ENCODE results near the gene PIF1. TPM values are rescaled to one million over a fixed set of nuclear protein-coding genes. Genes with fewer than 3 reads are reported as not detected.
A peak's percentile ranks its signal among the peaks of the same experiment; 100 is the strongest.

Gene PIF1
- 8.0 TPM for total RNA-seq
- polyA plus RNA-seq: 8.4 TPM
- long read RNA-seq, donor 1, partial matches to known transcripts: 0 of 1 reads
- long read RNA-seq, donor 1, other reads (novel, unspliced or antisense): 0 of 1 reads
- long read RNA-seq, donor 2: 0 reads
- long read RNA-seq, donor 3, partial matches to known transcripts: 0 of 3 reads
- long read RNA-seq, donor 3, other reads (novel, unspliced or antisense): 0 of 3 reads
- long read RNA-seq, donor 4: 0 reads
- long read RNA-seq, donor 5, partial matches to known transcripts: 0 of 1 reads
- long read RNA-seq, donor 5, other reads (novel, unspliced or antisense): 0 of 1 reads
- long read RNA-seq, donor 6, partial matches to known transcripts: 0 of 1 reads
- long read RNA-seq, donor 6, other reads (novel, unspliced or antisense): 0 of 1 reads
- long read RNA-seq, donor 7: 0 reads
- long read RNA-seq, donor 8: 0 reads
- long read RNA-seq, donor 9, partial matches to known transcripts: 0 of 3 reads
- long read RNA-seq, donor 9, other reads (novel, unspliced or antisense): 0 of 3 reads
- long read RNA-seq, donor 10, partial matches to known transcripts: 0 of 1 reads
- long read RNA-seq, donor 10, other reads (novel, unspliced or antisense): 0 of 1 reads

GRCh38 chr15:64825431-64826294 is at the start of gene PIF1:
Gene PIF1, minus strand, starts transcription at chr15:64825647. Its CDS starts 1,312 bp downstream, at chr15:64824335.
- peak; percentile 83 to 98 (median 95) for DNase-seq (ENCODE audit: low read depth in 6 of 9, low spot score in 9 of 9)
- Histone ChIP-seq H3K27ac (ENCODE audit: low read depth in 1 of 2, low read length in 1 of 2) (peak within 1 kb of the TSS; percentile 46 to 71), H3K36me3 (ENCODE audit: control insufficient read depth in 2 of 2, insufficient read depth in 2 of 2, low read length in 1 of 2) (peaks cover 17 to 19% of the 10 kb centered on the region in 2 donors), H3K4me1 (ENCODE audit: control insufficient read depth in 2 of 2, insufficient read depth in 2 of 2, low read length in 2 of 2) (peaks cover 12 to 32% of the 10 kb centered on the region in 2 donors), H3K27me3 (ENCODE audit: control insufficient read depth in 2 of 2, insufficient read depth in 1 of 2, low read length in 1 of 2) (peaks cover 0 to 16% of the 10 kb centered on the region in 2 donors), H3K4me3 (ENCODE audit: low read length in 2 of 2) (peak within 1 kb of the TSS; percentile 55 to 57), H3K9me3 (ENCODE audit: control insufficient read depth in 2 of 2, insufficient read depth in 1 of 2, low read length in 1 of 2) (no peaks in the 10 kb centered on the region)
- WGBS: 11% methylated on average over 35 of the region's 35 CpGs

- H3K9me3 ChIP-seq (ENCODE audit: control insufficient read depth in 2 of 2, insufficient read depth in 1 of 2, low read length in 1 of 2): peaks cover 0 to 13% of the 10 kb centered on the region in 2 donors
- 51% methylated on average over 9 of the region's 9 CpGs for WGBS
- no peak for DNase-seq (ENCODE audit: low read depth in 6 of 9, low spot score in 9 of 9)
- H3K4me3 ChIP-seq (ENCODE audit: low read length in 2 of 2): no peak overlapping the region
- no peaks in the 10 kb centered on the region for H3K27me3 ChIP-seq (ENCODE audit: control insufficient read depth in 2 of 2, insufficient read depth in 1 of 2, low read length in 1 of 2)
- H3K36me3 ChIP-seq (ENCODE audit: control insufficient read depth in 2 of 2, insufficient read depth in 2 of 2, low read length in 1 of 2): peaks cover 20 to 21% of the 10 kb centered on the region in 2 donors
- no peak overlapping the region for H3K27ac ChIP-seq (ENCODE audit: low read depth in 1 of 2, low read length in 1 of 2)
- peaks cover 0 to 25% of the 10 kb centered on the region in 2 donors for H3K4me1 ChIP-seq (ENCODE audit: control insufficient read depth in 2 of 2, insufficient read depth in 2 of 2, low read length in 2 of 2)
Observed at GRCh38 chr15:64870353-64870752, 44.9 kb upstream of the PIF1 start.

GRCh38 chr15:64869501-64869900 is 44.1 kb upstream of the PIF1 start:
- Histone ChIP-seq H3K9me3 (ENCODE audit: control insufficient read depth in 2 of 2, insufficient read depth in 1 of 2, low read length in 1 of 2) (peaks cover 0 to 13% of the 10 kb centered on the region in 2 donors), H3K27ac (ENCODE audit: low read depth in 1 of 2, low read length in 1 of 2) (no peak overlapping the region), H3K36me3 (ENCODE audit: control insufficient read depth in 2 of 2, insufficient read depth in 2 of 2, low read length in 1 of 2) (peaks cover 29 to 30% of the 10 kb centered on the region in 2 donors), H3K27me3 (ENCODE audit: control insufficient read depth in 2 of 2, insufficient read depth in 1 of 2, low read length in 1 of 2) (no peaks in the 10 kb centered on the region), H3K4me3 (ENCODE audit: low read length in 2 of 2) (no peak overlapping the region), H3K4me1 (ENCODE audit: control insufficient read depth in 2 of 2, insufficient read depth in 2 of 2, low read length in 2 of 2) (peaks cover 0 to 31% of the 10 kb centered on the region in 2 donors)
- no peak for DNase-seq (ENCODE audit: low read depth in 6 of 9, low spot score in 9 of 9)

DNA sequence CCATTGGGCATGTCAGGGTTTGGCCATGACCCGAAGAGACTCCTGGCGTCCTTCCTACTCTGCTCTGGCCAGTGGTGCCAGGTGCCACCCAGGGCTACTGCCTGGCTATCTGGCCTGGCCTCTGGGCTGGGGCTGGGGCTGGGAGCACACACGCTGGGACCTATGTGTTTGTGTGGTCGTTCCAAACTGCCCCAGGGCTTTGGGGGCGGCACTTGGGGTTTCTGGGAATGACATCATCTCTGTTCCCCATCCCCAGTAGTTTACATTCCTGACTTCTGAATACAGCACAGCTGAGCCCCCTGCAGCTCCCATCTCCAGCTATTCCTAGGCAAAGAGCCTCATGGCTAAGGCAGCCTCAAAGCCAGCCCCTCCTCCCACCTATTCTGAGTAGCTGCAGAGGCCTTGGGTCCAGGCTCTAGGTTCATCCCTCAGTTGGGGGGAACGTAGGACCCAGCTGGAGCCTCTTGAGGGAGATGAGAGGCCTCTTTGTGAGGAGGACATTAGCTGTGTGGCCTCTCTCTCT is 40.6 kb upstream of the PIF1 start:
- no peaks in the 10 kb centered on the region for H3K27me3 ChIP-seq (ENCODE audit: control insufficient read depth in 2 of 2, insufficient read depth in 1 of 2, low read length in 1 of 2)
- H3K4me1 ChIP-seq (ENCODE audit: control insufficient read depth in 2 of 2, insufficient read depth in 2 of 2, low read length in 2 of 2): peaks cover 0 to 34% of the 10 kb centered on the region in 2 donors
- H3K27ac ChIP-seq (ENCODE audit: low read depth in 1 of 2, low read length in 1 of 2): no peak overlapping the region
- WGBS: 95% methylated on average over 6 of the region's 6 CpGs
- H3K36me3 ChIP-seq (ENCODE audit: control insufficient read depth in 2 of 2, insufficient read depth in 2 of 2, low read length in 1 of 2): peaks cover 44 to 48% of the 10 kb centered on the region in 2 donors
- peaks cover 0 to 13% of the 10 kb centered on the region in 2 donors for H3K9me3 ChIP-seq (ENCODE audit: control insufficient read depth in 2 of 2, insufficient read depth in 1 of 2, low read length in 1 of 2)
- H3K4me3 ChIP-seq (ENCODE audit: low read length in 2 of 2): no peak overlapping the region
- no peak for DNase-seq (ENCODE audit: low read depth in 6 of 9, low spot score in 9 of 9)

- Histone ChIP-seq H3K4me1 (ENCODE audit: control insufficient read depth in 2 of 2, insufficient read depth in 2 of 2, low read length in 2 of 2) (peaks cover 0 to 34% of the 10 kb centered on the region in 2 donors), H3K9me3 (ENCODE audit: control insufficient read depth in 2 of 2, insufficient read depth in 1 of 2, low read length in 1 of 2) (peaks cover 0 to 10% of the 10 kb centered on the region in 2 donors), H3K36me3 (ENCODE audit: control insufficient read depth in 2 of 2, insufficient read depth in 2 of 2, low read length in 1 of 2) (peaks cover 51 to 55% of the 10 kb centered on the region in 2 donors), H3K27ac (ENCODE audit: low read depth in 1 of 2, low read length in 1 of 2) (no peak overlapping the region), H3K4me3 (ENCODE audit: low read length in 2 of 2) (no peak overlapping the region), H3K27me3 (ENCODE audit: control insufficient read depth in 2 of 2, insufficient read depth in 1 of 2, low read length in 1 of 2) (no peaks in the 10 kb centered on the region)
- 88% methylated on average over 12 of the region's 12 CpGs for WGBS
- DNase-seq (ENCODE audit: low read depth in 6 of 9, low spot score in 9 of 9): peak in 1 of 9 donors; percentile 39
Observed at GRCh38 chr15:64865126-64865997, 39.9 kb upstream of the PIF1 start.

DNA sequence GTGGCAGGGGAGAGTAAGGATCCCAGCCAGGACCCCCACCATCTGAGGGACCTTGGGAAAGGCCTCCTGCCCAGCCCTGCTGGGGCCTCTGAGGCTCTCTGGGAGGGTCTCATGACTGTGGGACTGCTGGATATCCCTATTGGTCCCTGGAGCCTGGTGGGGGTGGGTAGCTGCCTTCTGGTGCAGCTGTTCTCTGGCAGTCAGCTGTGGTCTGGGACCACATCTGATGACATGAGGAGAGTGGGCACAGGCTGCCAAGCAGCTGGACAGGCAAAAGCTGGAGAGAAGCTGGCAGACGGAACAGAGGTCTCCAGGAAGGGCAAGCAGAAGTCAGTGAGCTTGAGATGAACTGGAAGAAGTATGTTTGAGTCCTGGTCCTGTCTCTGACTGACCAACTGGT is 38.6 kb upstream of the PIF1 start:
- 91% methylated on average over 1 of the region's 1 CpG for WGBS
- Histone ChIP-seq H3K36me3 (ENCODE audit: control insufficient read depth in 2 of 2, insufficient read depth in 2 of 2, low read length in 1 of 2) (peaks cover 64 to 67% of the 10 kb centered on the region in 2 donors), H3K27ac (ENCODE audit: low read depth in 1 of 2, low read length in 1 of 2) (no peak overlapping the region), H3K4me1 (ENCODE audit: control insufficient read depth in 2 of 2, insufficient read depth in 2 of 2, low read length in 2 of 2) (peaks cover 0 to 31% of the 10 kb centered on the region in 2 donors), H3K4me3 (ENCODE audit: low read length in 2 of 2) (no peak overlapping the region), H3K27me3 (ENCODE audit: control insufficient read depth in 2 of 2, insufficient read depth in 1 of 2, low read length in 1 of 2) (no peaks in the 10 kb centered on the region), H3K9me3 (ENCODE audit: control insufficient read depth in 2 of 2, insufficient read depth in 1 of 2, low read length in 1 of 2) (peaks cover 0 to 2% of the 10 kb centered on the region in 2 donors)
- DNase-seq (ENCODE audit: low read depth in 6 of 9, low spot score in 9 of 9): no peak

DNA sequence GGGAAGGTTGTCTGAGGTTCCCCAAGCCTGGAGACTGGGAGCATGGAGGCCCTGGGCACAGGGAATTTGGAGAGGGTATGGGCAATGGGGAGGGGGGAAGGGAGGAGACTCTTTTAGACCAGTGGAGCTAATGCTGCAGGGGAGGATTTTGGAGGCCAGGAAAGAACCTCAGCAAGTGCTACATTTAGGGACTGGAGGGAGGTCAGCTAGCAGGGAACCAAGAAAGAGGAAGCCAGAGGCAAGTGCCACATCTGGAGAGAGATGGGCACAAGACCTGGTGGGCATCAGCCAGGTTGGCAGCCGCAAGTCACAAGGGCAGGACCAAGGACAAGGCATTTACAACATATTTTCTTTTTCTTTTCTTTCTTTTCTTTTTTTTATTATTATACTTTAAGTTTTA is 37.0 kb upstream of the PIF1 start:
- no peak for DNase-seq (ENCODE audit: low read depth in 6 of 9, low spot score in 9 of 9)
- H3K27me3 ChIP-seq (ENCODE audit: control insufficient read depth in 2 of 2, insufficient read depth in 1 of 2, low read length in 1 of 2): no peaks in the 10 kb centered on the region
- H3K4me1 ChIP-seq (ENCODE audit: control insufficient read depth in 2 of 2, insufficient read depth in 2 of 2, low read length in 2 of 2): peaks cover 0 to 40% of the 10 kb centered on the region in 2 donors
- no peak overlapping the region for H3K4me3 ChIP-seq (ENCODE audit: low read length in 2 of 2)
- peaks cover 71 to 72% of the 10 kb centered on the region in 2 donors for H3K36me3 ChIP-seq (ENCODE audit: control insufficient read depth in 2 of 2, insufficient read depth in 2 of 2, low read length in 1 of 2)
- 98% methylated on average over 1 of the region's 1 CpG for WGBS
- no peaks in the 10 kb centered on the region for H3K9me3 ChIP-seq (ENCODE audit: control insufficient read depth in 2 of 2, insufficient read depth in 1 of 2, low read length in 1 of 2)
- no peak overlapping the region for H3K27ac ChIP-seq (ENCODE audit: low read depth in 1 of 2, low read length in 1 of 2)

GRCh38 chr15:64861960-64862359 is 36.5 kb upstream of the PIF1 start:
- WGBS: 97% methylated on average over 4 of the region's 4 CpGs
- Histone ChIP-seq H3K27ac (ENCODE audit: low read depth in 1 of 2, low read length in 1 of 2) (no peak overlapping the region), H3K36me3 (ENCODE audit: control insufficient read depth in 2 of 2, insufficient read depth in 2 of 2, low read length in 1 of 2) (peaks cover 68 to 69% of the 10 kb centered on the region in 2 donors), H3K27me3 (ENCODE audit: control insufficient read depth in 2 of 2, insufficient read depth in 1 of 2, low read length in 1 of 2) (no peaks in the 10 kb centered on the region), H3K4me1 (ENCODE audit: control insufficient read depth in 2 of 2, insufficient read depth in 2 of 2, low read length in 2 of 2) (peaks cover 0 to 43% of the 10 kb centered on the region in 2 donors), H3K4me3 (ENCODE audit: low read length in 2 of 2) (no peak overlapping the region), H3K9me3 (ENCODE audit: control insufficient read depth in 2 of 2, insufficient read depth in 1 of 2, low read length in 1 of 2) (no peaks in the 10 kb centered on the region)
- DNase-seq (ENCODE audit: low read depth in 6 of 9, low spot score in 9 of 9): no peak
